Endodermal cell (in vitro differentiated cells): ENCODE data around the gene SLC14A1. TPM values are rescaled to one million over a fixed set of nuclear protein-coding genes. Genes with fewer than 3 reads are reported as not detected.

Experiments
- DNase-seq: peaks from one replicate; pipeline ENCODE4 v3.0.0-alpha.2; 2017
- H3K27ac ChIP-seq: 2 replicates; pipeline ENCODE4 v1.5.1; 2013; ENCODE audit warnings: mild to moderate bottlenecking, low read depth, low read length, moderate library complexity
- H3K27me3 ChIP-seq: 2 replicates; pipeline ENCODE4 v1.6.1; 2013; ENCODE audit warnings: mild to moderate bottlenecking, low read length, moderate library complexity; ENCODE audit not compliant: insufficient read depth, control insufficient read depth, poor library complexity, severe bottlenecking
- H3K36me3 ChIP-seq: 2 replicates; pipeline ENCODE4 v1.7.0; 2013; ENCODE audit warnings: mild to moderate bottlenecking, low read length, moderate library complexity; ENCODE audit not compliant: control insufficient read depth, insufficient read depth
- H3K4me1 ChIP-seq: one replicate; pipeline ENCODE4 v1.7.0; 2013; ENCODE audit warnings: low read length; ENCODE audit not compliant: control insufficient read depth, insufficient read depth
- H3K4me3 ChIP-seq: 2 replicates; pipeline ENCODE4 v1.5.1; 2013; ENCODE audit warnings: mild to moderate bottlenecking, low read length, moderate library complexity
- H3K9ac ChIP-seq: 2 replicates; pipeline ENCODE4 v1.6.1; 2013; ENCODE audit warnings: mild to moderate bottlenecking, low read length, moderate library complexity; ENCODE audit not compliant: poor library complexity, severe bottlenecking; ENCODE audit errors: extremely low read depth
- H3K9me3 ChIP-seq: 2 replicates; pipeline ENCODE4 v1.6.1; 2013; ENCODE audit warnings: mild to moderate bottlenecking, low read length, moderate library complexity; ENCODE audit not compliant: control insufficient read depth
- H3K27ac Mint-ChIP-seq: 2 replicates; pipeline ENCODE4 v1.8.0; 2020; ENCODE audit warnings: mixed read lengths
- H3K27me3 Mint-ChIP-seq: 2 replicates; pipeline ENCODE4 v1.8.0; 2021; ENCODE audit warnings: mild to moderate bottlenecking, mixed read lengths; ENCODE audit not compliant: insufficient read depth
- H3K36me3 Mint-ChIP-seq: 2 replicates; pipeline ENCODE4 v1.8.0; 2020; ENCODE audit warnings: low read depth, mixed read lengths
- H3K4me1 Mint-ChIP-seq: 2 replicates; pipeline ENCODE4 v1.8.0; 2020; ENCODE audit warnings: mixed read lengths
- H3K4me3 Mint-ChIP-seq: 2 replicates; pipeline ENCODE4 v1.8.0; 2020; ENCODE audit warnings: mild to moderate bottlenecking, moderate library complexity, mixed read lengths
- H3K9me3 Mint-ChIP-seq: 2 replicates; pipeline ENCODE4 v1.8.0; 2020; ENCODE audit warnings: mild to moderate bottlenecking, mixed read lengths
- CTCF ChIP-seq: fragments of 200-600 bp; sonication (generic); conservative IDR thresholded peaks from 2 replicates; pipeline ENCODE4 v1.5.0; 2021; ENCODE audit warnings: antibody characterized with exemption, mild to moderate bottlenecking
- WGBS, 2 experiments: methylation state at CpG; one replicate each; pipeline versions ENCODE4 v1.1.5 to v1.1.7; 2013; ENCODE audit warnings: missing lambda C conversion rate in 2 of 2, mixed read lengths in 1 of 2; ENCODE audit not compliant: insufficient coverage in 1 of 2, insufficient read length in 1 of 2; 5-methylcytosine and 5-hydroxymethylcytosine counted together
- total RNA-seq, 2 donors: library from RNA; stranded (reverse); fragmentation: NEBNext Ultra II Directional in 1 of 2; extraction: Animal tissue kit (Norgen Biotek cat#: 25700) in 1 of 2; gene quantifications; 2 replicates in 1 of 2; 3 replicates in 1 of 2; pipeline ENCODE4 v1.2.1, GENCODE V29; 2021

SLC14A1 gene
- total RNA-seq, 2 donors from 2014 or later = not detected

GRCh38 chr18:45678850-45679249 lies 45.1 kb upstream of the SLC14A1 start:
- no peaks in the 10 kb centered on the region for H3K4me1 ChIP-seq
- peaks cover 4% of the 10 kb centered on the region for H3K27me3 Mint-ChIP-seq
- no peak overlapping the region for H3K9ac ChIP-seq
- no peaks in the 10 kb centered on the region for H3K36me3 Mint-ChIP-seq
- DNase-seq = no peak
- no peak overlapping the region for H3K27ac ChIP-seq
- H3K4me3 ChIP-seq = no peak overlapping the region
- no peaks in the 10 kb centered on the region for H3K9me3 ChIP-seq
- H3K4me3 Mint-ChIP-seq = no peak overlapping the region
- no peaks in the 10 kb centered on the region for H3K27me3 ChIP-seq
- WGBS, 2 experiments = 60 to 71% methylated on average over 1 of the region's 1 CpG
- no peaks in the 10 kb centered on the region for H3K36me3 ChIP-seq
- no peak overlapping the region for H3K27ac Mint-ChIP-seq
- H3K4me1 Mint-ChIP-seq = no peaks in the 10 kb centered on the region
- H3K9me3 Mint-ChIP-seq = no peaks in the 10 kb centered on the region
- no peak for TF ChIP-seq CTCF

- Histone ChIP-seq H3K27ac (no peak overlapping the region), H3K9me3 (no peaks in the 10 kb centered on the region), H3K4me3 (no peak overlapping the region), H3K4me1 (no peaks in the 10 kb centered on the region), H3K36me3 (no peaks in the 10 kb centered on the region), H3K9ac (no peak overlapping the region), H3K27me3 (no peaks in the 10 kb centered on the region)
- TF ChIP-seq CTCF = no peak
- Mint-ChIP-seq H3K27me3 (peaks cover 4% of the 10 kb centered on the region), H3K4me3 (no peak overlapping the region), H3K9me3 (no peaks in the 10 kb centered on the region), H3K36me3 (no peaks in the 10 kb centered on the region), H3K4me1 (peaks cover 3% of the 10 kb centered on the region), H3K27ac (no peak overlapping the region)
- WGBS, 2 experiments = 92 to 100% methylated on average over 4 to 6 of the region's 6 CpGs
- no peak for DNase-seq
Measured at GRCh38 chr18:45680066-45680690, 43.8 kb upstream of the SLC14A1 start.

GRCh38 chr18:45682181-45682580 lies 41.8 kb upstream of the SLC14A1 start:
- Mint-ChIP-seq H3K9me3 (no peaks in the 10 kb centered on the region), H3K27ac (no peak overlapping the region), H3K4me3 (no peak overlapping the region), H3K27me3 (peaks cover 2% of the 10 kb centered on the region), H3K4me1 (peaks cover 9% of the 10 kb centered on the region), H3K36me3 (no peaks in the 10 kb centered on the region)
- Histone ChIP-seq H3K27me3 (no peaks in the 10 kb centered on the region), H3K9ac (no peak overlapping the region), H3K4me3 (no peak overlapping the region), H3K36me3 (no peaks in the 10 kb centered on the region), H3K4me1 (no peaks in the 10 kb centered on the region), H3K27ac (no peak overlapping the region), H3K9me3 (no peaks in the 10 kb centered on the region)
- TF ChIP-seq CTCF = no peak
- 93 to 95% methylated on average over 7 to 8 of the region's 8 CpGs for WGBS, 2 experiments
- DNase-seq = no peak
